Kasumi-1 (cell line): ENCODE measurements around the gene TF.

Source experiments
- DNase-seq, 2 experiments: peaks; one replicate each; lab custom pipeline; 2025; lab: John Stamatoyannopoulos, UW

TF gene

GRCh38 chr3:133812872-133813271, 66.7 kb downstream of the TF start:
- no peak for DNase-seq

GRCh38 chr3:133815386-133815785, 69.2 kb downstream of the TF start:
- no peak for DNase-seq

GRCh38 chr3:133820129-133820528, 73.9 kb downstream of the TF start:
- no peak for DNase-seq

DNA sequence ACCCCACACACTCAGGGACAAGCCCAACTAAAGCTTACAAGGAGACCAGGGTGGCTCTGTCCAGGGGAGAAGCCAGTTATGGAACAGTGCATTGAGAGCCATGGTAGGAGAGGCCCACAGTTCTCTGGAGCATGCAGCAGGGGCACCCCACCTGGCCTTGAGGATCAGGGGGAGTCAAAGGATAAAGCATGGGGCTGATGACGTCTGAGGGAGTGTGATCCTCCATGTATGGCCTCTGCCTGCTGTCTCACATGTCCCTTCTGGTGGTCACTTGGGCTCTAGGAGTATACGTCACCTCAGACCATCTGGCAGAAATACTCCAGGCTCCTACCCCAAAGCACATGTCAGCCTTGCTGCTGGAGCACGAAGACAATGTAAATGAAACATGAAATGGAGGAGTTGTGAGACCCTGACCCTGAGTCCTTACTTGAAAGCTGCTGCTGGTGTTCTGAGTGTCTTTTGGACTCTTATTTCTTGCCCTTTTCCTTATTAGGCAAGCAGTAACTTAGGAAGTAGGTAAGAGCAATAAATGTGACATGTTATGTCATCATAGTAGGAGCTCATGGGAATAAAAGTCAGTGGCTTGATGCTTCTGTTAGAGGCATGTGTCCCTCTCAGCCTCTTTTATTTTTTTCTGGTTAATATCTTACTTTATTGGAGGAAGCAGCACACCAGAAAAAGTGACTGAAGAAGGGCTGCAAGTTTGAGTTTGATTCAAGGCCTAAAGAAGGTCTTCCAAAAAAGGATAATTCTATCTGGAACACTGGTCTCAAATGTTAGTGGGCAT, 74.9 kb downstream of the TF start:
- no peak for DNase-seq

DNA sequence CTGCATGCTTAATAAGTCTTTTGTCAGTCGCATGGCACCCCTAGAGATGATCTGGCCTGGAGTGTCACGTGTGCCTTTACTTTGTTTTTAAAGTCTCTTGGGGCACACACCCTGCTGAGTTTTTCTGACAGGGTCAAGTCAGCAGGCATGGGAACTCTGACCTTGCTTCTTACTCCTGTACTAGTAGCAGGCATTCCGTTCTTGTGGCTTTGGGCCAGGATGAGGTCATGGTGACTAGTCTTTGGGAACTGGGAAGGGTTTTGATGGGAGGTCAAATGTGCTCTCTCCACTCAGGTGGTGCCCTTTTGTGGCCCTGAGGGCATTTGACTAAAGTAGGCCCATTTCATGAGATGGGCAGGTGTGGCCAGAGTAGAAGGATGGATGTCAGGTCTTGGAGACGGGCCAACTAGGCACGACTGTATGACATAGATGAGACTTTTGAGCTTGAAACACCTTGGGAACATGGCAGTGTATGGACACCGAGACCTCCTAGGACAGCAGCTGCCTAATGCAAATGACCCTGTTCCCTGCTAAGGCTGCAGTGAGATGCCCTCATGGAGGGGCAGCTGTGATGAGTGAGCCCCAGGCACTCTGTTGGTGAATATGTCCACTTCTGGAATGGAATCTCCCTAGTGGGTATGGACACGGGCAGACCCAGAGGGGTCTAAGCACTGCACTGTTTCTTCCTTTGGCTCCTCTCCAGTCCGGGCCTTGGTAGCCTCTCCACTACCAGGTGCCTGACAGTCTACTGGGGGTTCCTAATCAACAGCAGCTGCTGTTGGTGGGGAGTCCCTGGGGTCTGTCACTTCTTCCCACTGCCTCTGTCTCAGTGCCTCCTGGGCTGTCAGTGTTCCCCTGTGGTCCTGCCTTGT, 75.8 kb downstream of the TF start:
- peak; percentile 17 to 38 for DNase-seq

DNA sequence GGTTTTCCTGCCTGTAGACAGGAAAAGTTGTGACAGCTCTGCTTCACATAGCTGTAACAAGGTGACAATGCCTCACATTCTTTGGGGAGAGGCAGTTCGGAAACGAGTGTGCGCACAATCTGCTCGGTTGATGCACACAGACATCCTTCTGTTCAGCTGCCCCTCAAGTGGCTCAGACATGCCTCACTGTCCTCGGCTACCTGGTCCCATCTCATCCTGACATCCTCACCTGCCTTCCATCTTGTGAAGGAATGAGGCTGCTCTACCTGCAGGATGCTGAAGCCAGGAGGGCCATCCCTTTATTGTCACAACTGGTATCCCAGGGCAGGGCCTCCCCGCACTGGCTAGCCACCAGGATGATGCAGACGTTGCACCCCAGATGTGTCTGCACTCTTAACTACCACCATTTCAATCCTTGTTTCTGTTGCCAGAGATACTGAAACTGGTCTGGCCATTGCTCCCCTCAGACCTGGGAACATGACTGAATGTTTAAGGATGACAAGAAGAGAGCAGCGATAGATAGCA, 78.8 kb downstream of the TF start:
- no peak for DNase-seq

GRCh38 chr3:133825969-133826727, 80.0 kb downstream of the TF start:
- no peak for DNase-seq

DNA sequence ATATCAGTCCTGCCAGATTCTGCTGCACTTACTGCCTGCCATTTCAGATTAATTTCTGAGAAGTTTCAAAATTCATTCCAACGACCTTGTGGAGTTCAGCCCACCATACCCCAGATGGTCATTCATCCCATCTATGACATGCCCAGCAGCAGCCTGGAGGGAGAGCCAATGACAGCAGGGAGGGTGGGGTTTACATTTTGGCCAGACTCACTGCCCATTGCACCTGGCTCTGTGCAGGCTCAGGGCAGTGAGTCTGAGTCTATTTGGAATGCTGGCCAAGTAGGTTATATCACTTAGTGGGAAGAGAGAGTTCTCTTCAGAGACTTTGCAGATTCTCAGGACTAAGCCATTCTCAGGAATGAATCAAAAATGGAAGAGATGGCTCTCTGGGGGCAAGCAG, 80.9 kb downstream of the TF start:
- no peak for DNase-seq

DNA sequence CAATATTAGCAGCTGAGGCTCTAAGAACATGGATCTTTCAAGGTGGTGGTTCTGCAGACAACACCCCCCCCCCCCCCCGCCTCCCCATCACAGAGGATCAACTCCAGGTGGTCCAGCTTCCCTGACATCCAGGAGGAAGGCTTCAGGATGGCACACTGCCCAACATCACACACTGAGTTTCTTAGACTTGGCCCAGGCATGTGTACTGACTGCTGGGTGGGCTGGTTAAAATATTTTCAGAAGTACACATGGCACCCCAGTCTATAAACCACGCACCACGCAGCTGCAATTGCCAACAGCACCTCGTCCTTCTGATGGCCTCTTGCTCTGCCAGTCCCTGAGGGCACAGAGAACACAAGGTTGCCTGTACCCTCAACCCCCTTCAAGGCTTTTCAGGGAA, 81.5 kb downstream of the TF start:
- no peak for DNase-seq

GRCh38 chr3:133828576-133829309, 82.5 kb downstream of the TF start:
- DNase-seq, result no peak

- no peak for DNase-seq
These were observed 83.1 kb downstream of the TF start for GRCh38 chr3:133829310-133829707.

- no peak for DNase-seq
These were observed 83.9 kb downstream of the TF start for GRCh38 chr3:133830071-133830470.

DNA sequence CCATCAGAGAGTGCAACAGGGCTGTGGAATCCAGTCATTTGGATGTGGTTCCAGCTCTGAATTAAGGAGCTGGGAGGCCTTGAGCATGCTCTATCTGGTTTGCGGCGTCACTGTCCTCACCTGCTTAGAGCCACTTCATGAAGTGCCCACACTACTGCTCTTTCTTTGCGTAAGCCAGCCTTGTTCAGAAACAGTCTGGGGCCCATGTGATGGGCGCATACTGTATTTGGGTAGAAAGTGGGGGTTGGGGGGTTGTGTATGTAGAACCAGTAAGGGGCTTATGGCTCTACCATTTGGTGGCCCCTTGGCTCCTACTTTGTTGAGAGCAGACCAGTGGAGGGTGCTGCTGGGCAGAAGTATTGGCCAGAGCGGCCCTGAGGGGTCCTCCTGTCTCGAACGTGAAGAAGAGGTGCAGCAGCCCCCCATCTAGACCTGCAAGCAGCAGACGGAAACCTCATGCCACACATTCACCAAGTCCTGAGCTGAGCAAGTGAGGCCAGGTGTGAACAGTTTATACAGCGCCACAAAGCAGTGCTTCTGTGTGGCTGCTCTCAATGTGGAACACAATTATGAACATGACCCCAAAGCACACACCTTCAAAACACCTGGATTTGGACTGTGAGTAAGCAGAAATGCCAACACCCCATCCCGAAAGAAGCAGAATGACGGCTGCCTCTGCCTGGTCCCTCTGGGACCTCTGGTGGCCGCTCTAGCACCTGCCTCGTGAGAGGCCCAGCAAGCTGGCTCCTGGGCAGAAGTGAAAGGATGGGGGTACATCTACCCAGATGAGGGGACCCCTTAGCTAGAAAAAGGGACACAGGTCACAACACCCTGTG, 86.0 kb downstream of the TF start:
- DNase-seq, result no peak

GRCh38 chr3:133832802-133833144, 86.6 kb downstream of the TF start:
- DNase-seq, result no peak

DNA sequence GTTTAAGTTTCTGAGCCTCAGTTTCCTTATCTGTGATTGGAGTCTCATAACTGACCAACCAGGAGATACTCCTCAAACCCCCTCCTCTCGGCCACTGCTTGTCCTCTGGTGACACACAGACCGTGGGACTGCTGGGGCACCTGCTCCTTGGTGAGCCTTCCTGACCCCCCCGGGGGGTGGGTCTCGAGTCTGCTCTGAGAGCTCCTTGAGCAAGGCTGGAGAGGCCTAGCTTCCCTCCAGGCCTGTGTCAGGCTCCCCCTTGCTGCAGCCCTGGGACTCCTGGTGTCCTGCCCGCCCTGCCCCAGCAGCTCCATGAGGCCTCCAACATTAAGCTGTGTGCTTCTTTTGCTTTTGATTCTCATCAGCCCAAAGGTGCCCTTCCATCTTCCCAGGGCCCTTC, 87.1 kb downstream of the TF start:
- DNase-seq, result no peak

DNA sequence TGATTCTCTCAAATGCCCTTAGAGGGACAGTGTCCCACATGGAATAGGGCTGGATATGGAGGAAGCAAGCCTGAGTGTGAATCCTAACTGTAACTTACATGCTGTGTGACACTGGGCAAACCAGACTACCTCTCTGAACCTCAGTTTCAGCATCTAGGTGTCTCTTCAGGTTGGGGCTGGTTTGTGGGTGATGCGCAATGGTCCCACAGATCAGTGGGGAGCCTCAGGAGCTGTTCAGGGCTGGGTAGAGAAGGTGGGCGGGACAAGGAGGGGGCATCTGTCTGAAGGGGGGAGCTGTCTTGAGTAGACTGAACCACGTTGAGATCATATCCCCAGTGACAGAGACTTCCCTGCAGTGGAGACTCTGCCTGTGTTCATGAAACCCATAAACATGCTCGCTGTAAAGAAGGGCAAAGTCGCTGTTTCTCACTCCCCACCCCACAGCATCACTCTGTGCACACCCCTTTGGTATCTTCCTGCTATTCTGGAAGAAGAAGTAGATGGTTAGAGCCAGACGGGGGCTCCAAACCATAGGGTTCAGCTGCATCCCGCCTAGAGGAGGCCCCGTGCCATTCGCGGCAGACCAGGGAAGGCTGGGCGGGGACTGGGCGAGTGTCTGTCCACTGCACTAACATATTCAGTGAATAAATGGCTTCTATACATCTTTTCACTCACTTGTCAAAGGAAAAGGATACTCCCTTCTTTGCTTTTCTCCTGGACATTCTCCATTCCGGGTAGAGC, 87.9 kb downstream of the TF start:
- DNase-seq, result peak in 1 of 2 experiments; percentile 11

GRCh38 chr3:133834621-133835417, 88.6 kb downstream of the TF start:
- DNase-seq, result no peak

DNA sequence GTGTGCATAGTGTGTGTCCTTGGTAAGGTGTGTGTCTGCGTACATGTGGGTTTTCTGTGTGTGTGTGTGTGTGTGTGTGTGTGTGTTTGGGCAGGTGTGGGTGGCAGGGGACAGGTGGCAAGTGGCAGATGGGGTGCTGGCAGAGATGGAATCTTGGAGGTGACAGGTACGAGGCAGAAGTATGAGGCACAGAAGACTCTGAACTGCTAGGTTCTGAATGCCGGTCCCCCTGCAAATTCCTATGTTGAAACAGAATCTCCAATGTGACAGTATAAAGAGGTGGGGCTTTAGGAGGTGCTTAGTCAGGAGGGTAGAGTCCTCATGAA, 89.2 kb downstream of the TF start:
- no peak for DNase-seq

- DNase-seq, result no peak
These were observed 89.8 kb downstream of the TF start for GRCh38 chr3:133835961-133836360.
